ENCODE data around the gene DTX3L.

DNA sequence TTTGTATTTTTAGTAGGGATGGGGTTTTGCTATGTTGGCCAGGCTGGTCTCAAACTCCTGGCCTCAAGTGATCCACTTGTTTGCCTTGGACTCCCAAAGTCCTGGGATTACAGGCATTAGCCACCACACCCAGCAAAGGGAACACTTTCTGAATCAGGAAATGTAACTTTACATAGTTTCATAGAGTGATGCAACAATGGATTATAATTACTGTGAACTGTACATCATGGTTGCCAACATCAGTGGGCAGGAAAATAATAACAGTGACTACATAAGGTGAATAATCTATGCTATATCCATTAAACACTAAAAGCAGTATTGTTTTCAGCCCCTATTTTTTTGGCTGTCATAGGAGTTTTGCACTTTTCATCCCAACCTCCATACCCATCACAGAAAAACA lies 44.4 kb upstream of the DTX3L start:
- TF ChIP-seq, protein P1, sequence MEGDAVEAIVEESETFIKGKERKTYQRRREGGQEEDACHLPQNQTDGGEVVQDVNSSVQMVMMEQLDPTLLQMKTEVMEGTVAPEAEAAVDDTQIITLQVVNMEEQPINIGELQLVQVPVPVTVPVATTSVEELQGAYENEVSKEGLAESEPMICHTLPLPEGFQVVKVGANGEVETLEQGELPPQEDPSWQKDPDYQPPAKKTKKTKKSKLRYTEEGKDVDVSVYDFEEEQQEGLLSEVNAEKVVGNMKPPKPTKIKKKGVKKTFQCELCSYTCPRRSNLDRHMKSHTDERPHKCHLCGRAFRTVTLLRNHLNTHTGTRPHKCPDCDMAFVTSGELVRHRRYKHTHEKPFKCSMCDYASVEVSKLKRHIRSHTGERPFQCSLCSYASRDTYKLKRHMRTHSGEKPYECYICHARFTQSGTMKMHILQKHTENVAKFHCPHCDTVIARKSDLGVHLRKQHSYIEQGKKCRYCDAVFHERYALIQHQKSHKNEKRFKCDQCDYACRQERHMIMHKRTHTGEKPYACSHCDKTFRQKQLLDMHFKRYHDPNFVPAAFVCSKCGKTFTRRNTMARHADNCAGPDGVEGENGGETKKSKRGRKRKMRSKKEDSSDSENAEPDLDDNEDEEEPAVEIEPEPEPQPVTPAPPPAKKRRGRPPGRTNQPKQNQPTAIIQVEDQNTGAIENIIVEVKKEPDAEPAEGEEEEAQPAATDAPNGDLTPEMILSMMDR (conservative IDR thresholded peaks at IDR 0.05) = no peak
- no peak for TF ChIP-seq ZFX (IDR thresholded peaks at IDR 0.05)

All from C4-2B (cell line).